ENCODE results near the gene KCNQ1.

DNA sequence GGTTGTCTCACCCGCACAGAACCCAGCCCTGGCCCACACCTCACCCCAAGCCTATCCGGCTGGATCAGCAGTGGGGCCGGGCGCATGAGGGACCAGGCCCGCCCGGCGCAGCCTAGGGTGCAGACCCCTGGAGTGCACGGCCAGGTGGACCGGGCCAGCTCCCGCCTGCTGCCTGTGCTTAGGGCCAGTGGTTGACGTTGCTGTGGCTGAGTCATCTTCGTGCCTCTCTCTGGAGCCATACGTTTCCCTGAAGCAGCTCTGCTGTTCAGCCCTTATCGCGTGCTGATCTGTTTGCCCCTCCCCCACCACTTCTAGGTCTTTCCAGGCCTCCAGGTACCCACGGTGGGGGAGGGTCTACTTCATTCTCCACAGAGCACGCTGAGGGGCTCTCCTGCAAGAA is 401.2 kb downstream of the KCNQ1 start:
- TF ChIP-seq, protein P1, sequence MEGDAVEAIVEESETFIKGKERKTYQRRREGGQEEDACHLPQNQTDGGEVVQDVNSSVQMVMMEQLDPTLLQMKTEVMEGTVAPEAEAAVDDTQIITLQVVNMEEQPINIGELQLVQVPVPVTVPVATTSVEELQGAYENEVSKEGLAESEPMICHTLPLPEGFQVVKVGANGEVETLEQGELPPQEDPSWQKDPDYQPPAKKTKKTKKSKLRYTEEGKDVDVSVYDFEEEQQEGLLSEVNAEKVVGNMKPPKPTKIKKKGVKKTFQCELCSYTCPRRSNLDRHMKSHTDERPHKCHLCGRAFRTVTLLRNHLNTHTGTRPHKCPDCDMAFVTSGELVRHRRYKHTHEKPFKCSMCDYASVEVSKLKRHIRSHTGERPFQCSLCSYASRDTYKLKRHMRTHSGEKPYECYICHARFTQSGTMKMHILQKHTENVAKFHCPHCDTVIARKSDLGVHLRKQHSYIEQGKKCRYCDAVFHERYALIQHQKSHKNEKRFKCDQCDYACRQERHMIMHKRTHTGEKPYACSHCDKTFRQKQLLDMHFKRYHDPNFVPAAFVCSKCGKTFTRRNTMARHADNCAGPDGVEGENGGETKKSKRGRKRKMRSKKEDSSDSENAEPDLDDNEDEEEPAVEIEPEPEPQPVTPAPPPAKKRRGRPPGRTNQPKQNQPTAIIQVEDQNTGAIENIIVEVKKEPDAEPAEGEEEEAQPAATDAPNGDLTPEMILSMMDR (IDR thresholded peaks at IDR 0.05): no peak
- no peak for TF ChIP-seq POLR2A (IDR thresholded peaks at IDR 0.05)

Measured in adrenal gland (tissue), 5 donors.